NCI-H2227 (cell line): Measurements from ENCODE around the gene NOL11.
"Not testable (repeated sequence)": the region's sequence is repeated elsewhere in the genome, so short reads cannot be mapped to it uniquely, and the experiment has no call there.

Experiments
- DNase-seq: peaks from one replicate; lab custom pipeline; 2025; ENCODE audit not compliant: unreplicated experiment; lab: John Stamatoyannopoulos, UW

The NOL11 gene

DNA sequence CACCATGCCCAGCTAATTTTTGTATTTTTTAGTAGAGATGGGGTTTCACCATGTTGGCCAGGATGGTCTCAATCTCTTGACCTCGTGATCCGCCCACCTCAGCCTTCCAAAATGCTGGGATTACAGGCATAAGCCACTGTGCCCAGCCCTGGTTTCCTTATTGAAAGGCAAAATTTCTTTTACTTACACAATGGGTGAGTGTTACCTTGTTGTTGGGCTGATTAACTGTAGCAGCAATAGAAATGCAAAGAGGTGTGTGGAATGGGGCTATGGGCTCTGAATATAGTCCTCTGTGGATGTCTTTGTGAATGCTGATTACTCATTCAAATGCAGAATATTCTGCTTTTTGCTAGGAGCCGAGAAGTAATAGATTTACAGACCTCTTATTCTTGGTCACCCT, 34.4 kb downstream of the NOL11 start:
- DNase-seq: not testable (repeated sequence)

DNA sequence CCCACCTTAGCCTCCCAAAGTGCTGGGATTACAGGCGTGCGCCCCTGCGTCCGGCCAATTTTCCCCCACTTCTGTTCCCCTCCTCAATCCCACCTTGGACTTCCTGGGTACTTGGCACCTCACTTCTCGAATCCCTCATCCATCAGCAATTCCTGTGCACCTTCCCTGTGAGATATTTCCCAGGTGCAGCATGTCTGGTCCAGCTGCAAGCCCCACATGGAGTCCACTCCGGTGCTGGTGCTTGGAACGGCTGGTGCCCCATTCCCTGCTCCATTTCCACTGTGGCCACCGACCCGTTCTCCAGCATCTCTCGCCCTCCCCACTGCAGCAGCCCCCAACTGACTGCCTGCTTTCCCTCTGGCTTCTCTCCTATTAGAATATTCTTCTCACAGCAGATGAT, 35.3 kb downstream of the NOL11 start:
- DNase-seq: no peak

GRCh38 chr17:67754001-67754400, 36.3 kb downstream of the NOL11 start:
- no peak for DNase-seq

DNA sequence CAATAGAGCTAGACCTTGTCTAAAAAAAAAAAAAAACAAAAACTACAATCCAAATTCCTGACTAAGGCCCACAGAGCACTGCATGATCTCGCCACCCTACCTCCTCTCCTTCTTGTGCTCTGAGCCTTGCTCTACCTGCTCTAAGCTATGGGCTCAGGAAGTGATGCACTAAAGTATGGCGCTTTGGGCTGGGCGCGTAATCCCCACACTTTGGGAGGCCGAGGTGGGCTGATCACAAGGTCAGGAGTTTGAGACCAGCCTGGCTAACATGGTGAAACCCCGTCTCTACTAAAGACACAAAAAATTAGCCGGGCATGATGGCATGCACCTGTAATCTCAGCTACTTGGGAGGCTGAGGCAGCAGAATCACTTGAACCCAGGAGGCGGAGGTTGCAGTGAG, 37.0 kb downstream of the NOL11 start:
- not testable (repeated sequence) for DNase-seq

- not testable (repeated sequence) for DNase-seq
Measured at GRCh38 chr17:67756766-67757165, 39.0 kb downstream of the NOL11 start.

GRCh38 chr17:67759355-67760171, 41.8 kb downstream of the NOL11 start:
- DNase-seq: no peak

DNA sequence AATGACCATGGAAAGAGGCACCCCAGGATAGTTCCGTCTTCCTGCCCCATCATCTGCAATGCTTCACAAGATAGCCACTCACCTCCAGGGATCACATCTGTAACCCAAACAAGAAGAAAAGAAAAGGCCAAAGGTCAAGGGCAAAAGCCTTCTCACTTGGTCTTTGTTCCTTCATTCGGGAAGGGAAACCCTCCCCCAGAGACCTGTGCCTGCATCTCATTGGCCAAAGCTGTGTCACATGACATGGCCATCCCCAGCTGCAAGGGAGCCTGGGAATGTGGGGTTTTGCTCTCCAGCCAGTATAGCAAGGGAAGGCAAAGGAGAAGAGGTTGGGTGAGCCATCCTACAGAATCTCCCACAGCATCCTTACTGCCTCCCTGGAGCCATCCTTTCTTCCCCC, 47.9 kb downstream of the NOL11 start:
- DNase-seq: no peak

GRCh38 chr17:67769231-67769630, 51.5 kb downstream of the NOL11 start:
- DNase-seq: no peak

GRCh38 chr17:67770539-67770938, 52.8 kb downstream of the NOL11 start:
- no peak for DNase-seq

- DNase-seq: no peak
Measured at GRCh38 chr17:67772679-67773078, 54.9 kb downstream of the NOL11 start.

DNA sequence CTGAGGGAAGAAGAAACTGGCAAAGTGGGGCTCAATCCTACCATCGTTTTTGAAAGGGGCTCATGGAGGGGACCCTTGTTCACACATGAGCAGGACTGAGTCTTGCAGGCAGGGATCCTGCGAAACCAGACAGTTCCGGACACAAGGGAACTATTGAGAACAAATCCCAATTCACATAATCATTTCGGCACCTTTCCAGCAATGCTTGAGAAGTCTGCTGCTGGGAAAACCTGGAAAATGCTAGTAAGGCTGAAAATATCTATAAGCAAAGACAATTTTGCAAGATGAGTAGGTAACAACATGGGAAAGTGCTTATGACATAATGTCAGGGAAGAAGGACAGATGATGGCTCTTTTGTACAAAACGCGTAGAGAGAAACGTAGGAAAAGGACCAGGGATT, 55.5 kb downstream of the NOL11 start:
- no peak for DNase-seq

GRCh38 chr17:67779098-67779672, 61.4 kb downstream of the NOL11 start:
- DNase-seq: peak; percentile 12

DNA sequence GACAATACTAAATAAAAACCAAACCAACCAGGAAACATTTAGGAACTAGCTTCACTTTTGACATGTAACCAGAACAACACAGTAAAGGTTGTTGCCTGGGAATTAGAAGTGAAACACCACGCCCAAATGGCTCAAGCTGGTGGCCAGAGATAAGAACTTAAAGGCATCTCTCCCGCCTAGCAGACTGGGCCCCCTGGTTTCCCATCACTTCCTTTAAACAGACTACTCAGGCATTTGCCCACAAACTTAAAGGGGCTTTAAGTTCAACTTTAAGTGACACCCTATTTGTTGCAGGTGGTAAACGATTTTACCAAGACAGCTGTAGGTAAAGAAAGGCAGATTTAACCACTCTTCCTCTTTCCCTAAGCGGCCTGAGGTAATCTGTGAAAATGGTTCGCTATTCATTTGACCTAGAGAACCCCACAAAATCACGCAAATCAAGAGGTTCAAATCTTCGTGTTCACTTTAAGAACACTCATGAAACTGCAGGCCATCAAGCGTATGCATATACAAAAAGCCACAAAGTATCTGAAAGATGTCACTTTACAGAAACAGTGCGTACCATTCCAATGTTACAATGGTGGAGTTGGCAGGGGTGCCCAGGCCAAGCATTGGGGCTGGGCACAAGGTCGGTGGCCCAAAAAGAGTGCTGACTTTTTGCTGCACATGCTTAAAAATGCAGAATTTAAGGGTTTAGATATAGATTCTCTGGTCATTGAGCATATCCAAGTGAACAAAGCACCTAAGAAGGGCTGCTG, 66.8 kb downstream of the NOL11 start:
- no peak for DNase-seq

DNA sequence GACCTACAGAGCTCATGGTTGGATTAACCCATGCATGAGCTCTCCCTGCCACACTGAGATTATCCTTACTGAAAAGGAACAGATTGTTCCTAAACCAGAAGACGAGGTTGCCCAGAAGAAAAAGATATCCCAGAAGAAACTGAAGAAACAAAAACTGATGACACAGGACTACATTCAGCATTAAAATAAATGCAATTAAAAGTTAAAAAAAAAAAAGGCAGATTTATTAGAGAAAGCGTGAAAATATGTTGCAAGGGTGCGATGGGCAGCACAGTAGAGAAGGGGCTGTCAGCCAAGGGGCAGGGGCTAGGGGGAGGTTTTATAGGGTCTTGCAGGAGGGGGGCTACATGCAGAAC, 67.4 kb downstream of the NOL11 start:
- DNase-seq: no peak

DNA sequence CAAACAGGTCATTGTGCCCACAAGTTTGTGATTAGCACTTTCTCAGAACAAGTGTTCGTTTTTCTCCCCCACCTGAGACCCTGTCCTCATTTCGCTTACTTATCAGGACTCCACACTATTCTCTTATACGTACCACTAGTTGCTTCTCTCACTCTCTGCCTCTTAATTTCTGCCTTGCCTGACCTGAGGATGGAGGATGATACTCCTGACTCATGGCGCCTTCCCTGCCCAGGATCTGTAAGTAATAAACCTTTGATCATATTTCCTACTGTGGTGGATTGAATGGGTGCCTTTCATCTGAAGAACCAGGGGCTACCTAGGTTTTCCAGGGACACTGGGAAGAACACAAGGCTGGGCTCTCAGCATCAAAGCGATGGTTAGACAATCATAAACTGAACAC, 67.8 kb downstream of the NOL11 start:
- DNase-seq: no peak
